ENCODE results near the gene GTF2A1.

Gene GTF2A1

DNA sequence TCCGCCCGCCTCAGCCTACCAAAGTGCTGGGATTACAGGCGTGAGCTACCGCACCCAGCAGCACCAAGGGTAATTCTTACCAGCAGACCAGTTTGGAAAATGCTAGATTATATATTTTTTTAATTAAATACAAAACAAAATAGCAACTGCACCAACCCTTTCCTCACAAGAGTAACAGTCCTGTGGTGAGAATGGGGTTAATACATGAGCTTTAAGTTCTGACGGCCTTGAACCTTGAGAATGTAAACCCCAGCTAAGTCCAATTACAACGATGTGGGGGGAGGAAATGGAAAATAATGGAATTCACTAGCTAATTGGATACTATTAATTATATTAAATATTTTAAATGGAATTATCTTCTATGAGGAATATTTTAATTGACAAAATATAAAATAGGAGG lies 82.3 kb downstream of the GTF2A1 start:
- DNase-seq = no peak

DNA sequence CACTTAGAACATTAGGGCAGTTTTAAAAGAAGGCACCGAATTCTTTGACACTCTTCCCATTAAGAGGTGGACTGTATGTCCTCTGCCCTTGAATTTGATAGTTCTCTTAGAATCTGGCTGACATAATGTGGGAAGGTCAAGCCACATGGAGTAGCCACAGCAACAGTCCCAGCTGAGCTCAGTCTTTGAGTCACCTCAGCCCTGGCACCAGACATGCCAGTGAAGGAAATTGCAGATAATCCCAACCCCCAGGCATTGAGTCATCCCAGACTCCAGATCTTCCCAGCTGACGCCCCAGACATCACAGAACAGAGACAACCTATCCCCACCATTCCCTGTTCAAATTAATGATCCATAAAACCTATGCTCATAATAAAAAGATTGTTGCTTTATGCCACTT lies 83.4 kb downstream of the GTF2A1 start:
- DNase-seq = no peak

DNA sequence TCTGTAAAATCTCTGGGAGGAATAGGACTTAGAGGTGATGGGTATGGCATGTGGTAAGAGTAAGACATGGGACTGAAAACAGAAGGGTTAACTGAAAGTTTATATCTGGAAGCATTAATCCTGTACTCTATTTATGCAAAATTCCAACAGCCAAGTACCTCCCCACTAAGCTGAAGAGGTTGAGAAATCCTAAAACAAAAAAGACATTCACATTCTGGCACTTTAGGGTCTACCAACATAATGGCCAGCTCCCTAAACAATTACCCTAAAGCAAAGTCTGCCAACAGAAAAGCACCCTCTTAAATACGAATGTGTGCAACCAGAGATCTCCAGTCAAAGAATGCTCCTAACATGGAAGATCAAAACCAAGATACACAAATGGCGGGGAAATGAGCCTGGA lies 87.4 kb downstream of the GTF2A1 start:
- no peak for DNase-seq

DNA sequence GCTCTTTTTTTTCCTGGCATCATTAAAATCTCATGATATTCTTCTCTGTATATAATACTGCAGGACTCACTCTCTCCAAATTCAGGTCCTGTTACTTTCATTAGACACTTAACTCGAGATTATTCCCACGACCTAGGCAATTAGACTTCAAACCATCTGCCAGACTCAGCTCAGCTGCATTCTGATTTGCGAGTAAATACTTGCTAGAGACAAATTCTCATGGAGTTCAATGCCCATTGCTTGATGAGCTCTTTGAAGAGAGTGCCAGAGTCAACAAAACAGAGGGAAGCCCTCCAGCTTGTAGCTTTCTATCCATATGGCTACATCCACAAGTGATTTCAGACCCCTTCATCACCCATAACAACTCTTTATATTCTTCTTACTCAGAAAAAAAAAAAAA lies 88.3 kb downstream of the GTF2A1 start:
- peak in 1 of 58 donors; percentile 6 for DNase-seq

DNA sequence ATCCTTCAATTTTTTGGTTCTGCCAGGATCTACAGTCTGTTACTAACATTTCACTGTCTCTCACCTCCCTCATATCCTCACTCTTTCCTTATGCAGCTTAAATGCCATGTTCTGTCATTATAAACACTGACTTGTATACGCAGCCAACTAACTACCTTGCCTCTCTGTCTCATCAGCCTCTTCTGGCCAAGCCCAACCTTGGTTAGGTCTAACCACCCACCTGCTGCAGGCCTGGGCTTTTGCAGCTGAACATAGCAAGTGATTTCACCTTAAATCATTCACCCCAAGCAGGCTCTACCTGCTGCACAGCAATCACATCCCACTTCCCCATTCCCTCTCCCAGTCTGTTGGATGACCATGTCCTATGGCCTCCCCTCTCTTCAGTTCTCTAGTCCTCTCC lies 91.5 kb downstream of the GTF2A1 start:
- no peak for DNase-seq

DNA sequence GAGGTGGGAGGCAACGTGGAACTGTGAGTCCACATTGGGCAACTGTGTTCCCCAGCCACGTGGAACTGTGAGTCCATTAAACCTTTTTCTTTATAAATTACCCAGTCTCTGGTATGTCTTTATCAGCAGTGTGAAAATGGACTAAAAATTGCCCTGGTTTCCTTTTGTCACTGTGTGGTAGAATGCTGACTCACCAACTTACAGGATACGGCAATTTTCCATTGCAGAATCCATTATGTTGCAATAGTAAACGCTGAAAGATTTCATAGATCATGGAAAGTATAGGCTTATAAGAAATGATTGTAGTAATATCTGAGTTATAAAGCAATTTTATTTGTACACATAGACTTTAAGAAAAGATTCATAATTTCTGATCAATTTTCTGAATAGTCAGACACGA lies 93.0 kb downstream of the GTF2A1 start:
- DNase-seq = no peak

DNA sequence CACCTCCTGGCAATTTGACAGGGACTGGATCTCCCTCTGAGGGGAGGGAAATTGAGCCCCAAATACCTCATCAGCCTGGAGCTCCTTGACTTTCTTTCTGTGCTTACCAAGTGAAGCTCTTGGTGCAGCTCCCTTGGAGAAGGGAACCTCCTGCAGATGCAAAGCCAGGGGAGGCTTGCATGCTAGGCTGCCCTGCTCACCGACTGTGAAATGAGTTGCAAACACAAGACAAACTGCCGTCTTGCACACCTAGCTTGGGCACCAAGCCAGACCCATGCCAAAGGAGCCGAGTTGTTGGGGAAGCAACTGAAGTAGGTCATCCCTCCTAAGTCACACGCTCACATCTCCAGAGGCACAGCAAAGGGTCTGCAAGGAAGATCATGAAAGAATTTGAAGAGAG lies 95.2 kb downstream of the GTF2A1 start:
- DNase-seq = no peak

All from anterior cingulate cortex (tissue), 58 donors.